Measurements from ENCODE around the gene ZDHHC22. TPM values are rescaled to one million over a fixed set of nuclear protein-coding genes. Genes with fewer than 3 reads are reported as not detected.
"Not testable (repeated sequence)": the region's sequence is repeated elsewhere in the genome, so short reads cannot be mapped to it uniquely, and the experiment has no call there.

Gene ZDHHC22
- polyA plus RNA-seq, 1 donor from 2014 or later: 4.3 TPM

GRCh38 chr14:77178656-77179055 lies 37.1 kb upstream of the ZDHHC22 start:
- no peaks in the 10 kb centered on the region for H3K79me2 ChIP-seq (replicated peaks; ENCODE audit: insufficient read depth, low read length)
- H3K9me2 ChIP-seq (ENCODE audit: insufficient read depth, low read length): no peaks in the 10 kb centered on the region
- no peak overlapping the region for H3K4me2 ChIP-seq (ENCODE audit: low read length)
- no peaks in the 10 kb centered on the region for H3K27me3 ChIP-seq (ENCODE audit: insufficient read depth, low read depth, low read length)
- no peak overlapping the region for H3K4me3 ChIP-seq (ENCODE audit: low read length)
- TF ChIP-seq EZH2 (IDR thresholded peaks at IDR 0.05; ENCODE audit: borderline replicate concordance, insufficient read depth, low read length, poor library complexity, severe bottlenecking) (no peak), TAF1 (IDR thresholded peaks at IDR 0.05; ENCODE audit: low read depth) (no peak)
- no peaks in the 10 kb centered on the region for H3K9me3 ChIP-seq (ENCODE audit: low read length)
- H4K20me1 ChIP-seq (ENCODE audit: insufficient read depth): no peaks in the 10 kb centered on the region
- no peak overlapping the region for H2AFZ ChIP-seq (ENCODE audit: low read depth, low read length)
- H3K9ac ChIP-seq (ENCODE audit: low read length): no peak overlapping the region
- H3F3A ChIP-seq (ENCODE audit: insufficient read depth, low read length, poor library complexity, severe bottlenecking): no peaks in the 10 kb centered on the region
- no peak overlapping the region for H3K27ac ChIP-seq (ENCODE audit: low read length)
- H3K36me3 ChIP-seq (ENCODE audit: insufficient read depth, low read length): no peaks in the 10 kb centered on the region

GRCh38 chr14:77177702-77178101 lies 36.1 kb upstream of the ZDHHC22 start:
- TF ChIP-seq TAF1 (IDR thresholded peaks at IDR 0.05; ENCODE audit: low read depth): no peak
- no peak for TF ChIP-seq MXI1 (conservative IDR thresholded peaks at IDR 0.05; ENCODE audit: poor library complexity, severe bottlenecking)
- TF ChIP-seq EZH2 (IDR thresholded peaks at IDR 0.05; ENCODE audit: borderline replicate concordance, insufficient read depth, low read length, poor library complexity, severe bottlenecking): no peak
- TF ChIP-seq REST (IDR thresholded peaks at IDR 0.05; ENCODE audit: borderline replicate concordance): no peak
- TF ChIP-seq EP300 (conservative IDR thresholded peaks at IDR 0.05; ENCODE audit: poor library complexity, severe bottlenecking): no peak
- no peak for TF ChIP-seq POLR2AphosphoS5 (IDR thresholded peaks at IDR 0.05)
- TF ChIP-seq SMC3 (conservative IDR thresholded peaks at IDR 0.05; ENCODE audit: poor library complexity): no peak
- TF ChIP-seq RAD21 (conservative IDR thresholded peaks at IDR 0.05): no peak
- TF ChIP-seq CTCF (IDR thresholded peaks at IDR 0.05; ENCODE audit: poor library complexity, severe bottlenecking): no peak
- H3K27me3 ChIP-seq (ENCODE audit: insufficient read depth, low read depth, low read length): no peaks in the 10 kb centered on the region
- H4K20me1 ChIP-seq (ENCODE audit: insufficient read depth): no peaks in the 10 kb centered on the region
- no peaks in the 10 kb centered on the region for H3K79me2 ChIP-seq (replicated peaks; ENCODE audit: insufficient read depth, low read length)
- no peaks in the 10 kb centered on the region for H3K9me2 ChIP-seq (ENCODE audit: insufficient read depth, low read length)
- no peaks in the 10 kb centered on the region for H3K9me3 ChIP-seq (ENCODE audit: low read length)
- no peak overlapping the region for H3K4me3 ChIP-seq (ENCODE audit: low read length)
- no peaks in the 10 kb centered on the region for H3F3A ChIP-seq (ENCODE audit: insufficient read depth, low read length, poor library complexity, severe bottlenecking)
- H3K9ac ChIP-seq (ENCODE audit: low read length): no peak overlapping the region
- no peak overlapping the region for H2AFZ ChIP-seq (ENCODE audit: low read depth, low read length)
- H3K27ac ChIP-seq (ENCODE audit: low read length): no peak overlapping the region
- no peaks in the 10 kb centered on the region for H3K36me3 ChIP-seq (ENCODE audit: insufficient read depth, low read length)
- no peak overlapping the region for H3K4me2 ChIP-seq (ENCODE audit: low read length)

- no peaks in the 10 kb centered on the region for H4K20me1 ChIP-seq (ENCODE audit: insufficient read depth)
- no peaks in the 10 kb centered on the region for H3K79me2 ChIP-seq (replicated peaks; ENCODE audit: insufficient read depth, low read length)
- no peaks in the 10 kb centered on the region for H3K9me2 ChIP-seq (ENCODE audit: insufficient read depth, low read length)
- no peak overlapping the region for H3K27ac ChIP-seq (ENCODE audit: low read length)
- H3K27me3 ChIP-seq (ENCODE audit: insufficient read depth, low read depth, low read length): no peaks in the 10 kb centered on the region
- no peak overlapping the region for H2AFZ ChIP-seq (ENCODE audit: low read depth, low read length)
- no peak overlapping the region for H3K4me2 ChIP-seq (ENCODE audit: low read length)
- no peaks in the 10 kb centered on the region for H3F3A ChIP-seq (ENCODE audit: insufficient read depth, low read length, poor library complexity, severe bottlenecking)
- H3K9me3 ChIP-seq (ENCODE audit: low read length): no peaks in the 10 kb centered on the region
- TF ChIP-seq MXI1 (conservative IDR thresholded peaks at IDR 0.05; ENCODE audit: poor library complexity, severe bottlenecking) (no peak), CTCF (IDR thresholded peaks at IDR 0.05; ENCODE audit: poor library complexity, severe bottlenecking) (no peak)
- no peak overlapping the region for H3K9ac ChIP-seq (ENCODE audit: low read length)
- H3K4me3 ChIP-seq (ENCODE audit: low read length): no peak overlapping the region
- H3K36me3 ChIP-seq (ENCODE audit: insufficient read depth, low read length): no peaks in the 10 kb centered on the region
These were observed 34.3 kb upstream of the ZDHHC22 start for GRCh38 chr14:77175843-77176242.

- H3K27me3 ChIP-seq (ENCODE audit: insufficient read depth, low read depth, low read length); H3F3A ChIP-seq (ENCODE audit: insufficient read depth, low read length, poor library complexity, severe bottlenecking); H3K9ac ChIP-seq (ENCODE audit: low read length); H3K79me2 ChIP-seq (replicated peaks; ENCODE audit: insufficient read depth, low read length); H3K27ac ChIP-seq (ENCODE audit: low read length); H2AFZ ChIP-seq (ENCODE audit: low read depth, low read length); H3K9me3 ChIP-seq (ENCODE audit: low read length); H3K4me3 ChIP-seq (ENCODE audit: low read length); H3K4me2 ChIP-seq (ENCODE audit: low read length); H3K36me3 ChIP-seq (ENCODE audit: insufficient read depth, low read length); H3K9me2 ChIP-seq (ENCODE audit: insufficient read depth, low read length); H4K20me1 ChIP-seq (ENCODE audit: insufficient read depth): not testable (repeated sequence)
These were observed 32.5 kb upstream of the ZDHHC22 start for GRCh38 chr14:77173911-77174617.

Measured in neural cell (in vitro differentiated cells).